GM18502 (cell line): ENCODE data around the gene SLC35F3.

Source experiments
- ATAC-seq: cut with Tn5 transposase; IDR thresholded peaks from one replicate; pipeline ENCODE4 v1.9.1; 2021; ENCODE audit warnings: mild to moderate bottlenecking; ENCODE audit not compliant: unreplicated experiment, poor library complexity

Gene SLC35F3

GRCh38 chr1:233908092-233908491, 3.6 kb downstream of the SLC35F3 start:
- no peak for ATAC-seq

DNA sequence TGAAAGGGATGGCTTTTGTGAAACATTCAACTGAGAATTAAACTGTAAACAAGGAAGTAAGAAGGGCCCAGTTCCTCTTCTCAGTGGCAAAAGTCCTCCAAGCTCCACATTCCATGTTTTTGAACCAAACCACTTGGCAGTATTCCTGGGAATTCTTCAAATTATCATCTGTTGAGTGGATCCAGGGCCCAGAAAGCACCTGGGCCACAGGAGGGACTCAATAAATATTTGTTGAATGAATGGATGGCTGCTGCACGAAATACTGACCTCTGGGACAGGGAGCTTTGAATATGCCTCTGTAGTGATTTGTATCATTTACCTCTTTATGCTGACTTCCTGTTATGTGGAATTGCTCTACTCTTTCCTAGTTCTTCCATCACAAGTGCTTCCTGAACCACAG, 4.7 kb downstream of the SLC35F3 start:
- ATAC-seq: no peak

DNA sequence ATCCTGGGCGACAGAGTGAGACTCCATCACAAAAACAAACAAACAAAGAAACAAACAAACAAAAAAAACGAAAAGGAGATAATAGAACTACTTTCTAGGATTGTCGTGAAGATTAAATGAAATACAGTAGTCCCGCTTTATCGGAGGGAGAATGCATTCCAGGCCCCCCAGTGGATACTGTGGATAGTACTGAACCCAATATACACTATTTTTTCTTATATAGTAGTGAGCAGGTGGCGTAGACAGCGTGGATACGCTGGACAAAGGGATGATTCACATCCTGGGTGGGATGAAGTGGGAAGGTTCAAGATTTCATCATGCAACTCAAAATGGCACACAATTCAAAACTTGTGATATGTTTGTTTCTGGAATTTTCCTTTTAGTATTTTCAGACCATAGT, 8.0 kb downstream of the SLC35F3 start:
- no peak for ATAC-seq

DNA sequence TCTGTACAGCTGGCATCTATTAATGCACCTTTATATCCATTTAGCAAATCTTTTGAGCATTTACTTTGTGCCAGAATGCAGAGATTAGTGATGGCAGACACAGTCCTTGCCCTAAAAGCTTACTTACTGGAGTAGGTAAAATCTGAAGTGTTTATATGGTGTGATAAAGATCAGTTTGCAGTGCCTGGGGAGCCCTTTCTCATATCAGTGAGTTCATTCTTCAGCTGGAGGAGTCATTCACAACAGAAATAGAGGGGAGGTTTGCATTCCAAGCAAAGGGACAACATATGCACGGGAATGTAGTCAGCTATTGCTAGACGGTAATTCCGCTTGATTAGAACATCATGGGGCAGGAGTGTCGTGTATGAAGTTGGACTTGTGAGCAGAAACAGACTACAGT, 8.4 kb downstream of the SLC35F3 start:
- ATAC-seq: no peak

- no peak for ATAC-seq
Observed at GRCh38 chr1:233916706-233917105, 12.2 kb downstream of the SLC35F3 start.

DNA sequence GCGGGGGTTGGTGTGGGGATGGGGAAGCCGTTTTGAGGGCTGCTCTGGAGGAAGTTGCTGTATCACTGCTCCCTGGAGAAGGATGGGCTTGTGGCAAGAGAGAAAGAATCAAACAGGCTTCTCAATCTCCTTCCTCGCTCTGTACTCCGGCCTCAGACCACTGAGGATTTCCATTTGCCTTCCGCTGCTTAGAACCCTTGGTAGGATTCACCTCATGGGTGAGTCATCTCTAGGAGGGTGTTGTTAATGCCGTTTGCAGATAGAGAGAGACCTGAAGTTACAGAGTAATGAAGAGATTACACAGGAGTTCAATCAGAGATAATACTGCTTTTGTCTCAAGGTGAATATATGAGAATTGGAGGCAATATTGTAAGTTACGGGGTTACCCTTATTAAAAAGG, 15.3 kb downstream of the SLC35F3 start:
- no peak for ATAC-seq

DNA sequence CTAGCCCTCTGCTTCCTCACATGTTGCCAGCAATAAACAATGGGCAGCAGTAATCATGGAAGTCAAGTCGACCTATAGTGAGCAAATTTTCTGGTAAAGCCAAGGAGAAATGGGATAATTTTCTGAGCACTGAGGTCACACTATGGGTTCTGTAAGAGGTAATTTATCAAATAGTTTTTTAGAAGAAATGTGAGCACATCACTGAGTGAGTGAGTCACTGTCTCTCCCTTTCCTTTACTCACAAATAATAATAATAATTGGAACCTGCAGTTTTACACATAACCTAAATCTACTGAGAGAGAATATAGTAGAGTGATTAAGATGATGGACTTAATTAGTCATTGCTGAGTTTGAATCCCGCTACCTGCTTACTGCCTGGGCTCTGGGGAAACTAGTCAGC, 23.6 kb downstream of the SLC35F3 start:
- no peak for ATAC-seq

DNA sequence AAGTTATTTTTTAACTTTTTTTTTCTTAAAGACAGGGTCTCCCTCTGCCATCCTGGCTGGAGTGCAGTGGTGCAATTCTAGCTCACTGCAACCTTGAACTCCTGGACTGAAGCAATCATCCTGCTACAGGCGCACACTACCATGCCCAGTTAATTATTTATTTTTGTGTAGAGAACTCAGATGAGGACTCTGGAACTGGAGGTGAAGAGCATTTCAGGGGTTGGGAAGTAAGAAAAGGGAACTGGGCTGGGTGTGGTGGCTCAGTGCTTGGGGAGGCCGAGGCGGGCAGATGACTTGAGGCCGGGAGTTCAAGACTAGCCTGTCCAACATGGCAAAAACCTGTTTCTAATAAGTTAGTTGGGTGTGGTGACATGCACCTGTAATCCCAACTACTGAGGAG, 28.9 kb downstream of the SLC35F3 start:
- no peak for ATAC-seq

GRCh38 chr1:233935297-233935868, 30.9 kb downstream of the SLC35F3 start:
- ATAC-seq: no peak

GRCh38 chr1:233936422-233936821, 31.9 kb downstream of the SLC35F3 start:
- no peak for ATAC-seq

- no peak for ATAC-seq
Observed at GRCh38 chr1:233936842-233937241, 32.4 kb downstream of the SLC35F3 start.

GRCh38 chr1:233938476-233938875, 34.0 kb downstream of the SLC35F3 start:
- ATAC-seq: no peak

DNA sequence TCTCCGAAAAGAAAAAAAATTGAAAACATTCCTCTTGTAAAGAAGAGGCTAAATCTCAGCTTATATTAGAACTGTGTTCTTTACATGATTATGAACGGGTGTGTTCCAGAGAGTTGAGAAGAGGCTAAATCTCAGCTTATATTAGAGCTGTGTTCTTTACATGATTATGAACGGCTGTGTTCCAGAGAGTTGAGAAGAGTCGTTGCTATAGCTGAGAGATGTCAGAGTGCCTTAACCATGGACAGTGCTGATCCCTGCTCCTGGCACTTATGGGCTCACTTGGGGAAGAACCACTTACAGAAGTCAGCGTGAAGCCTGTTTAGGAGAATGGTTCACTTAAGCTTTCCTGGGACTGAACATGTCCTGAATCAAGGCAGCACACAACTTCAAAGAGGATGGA, 35.0 kb downstream of the SLC35F3 start:
- no peak for ATAC-seq

GRCh38 chr1:233940908-233941307, 36.4 kb downstream of the SLC35F3 start:
- ATAC-seq: no peak

GRCh38 chr1:233944601-233945000, 40.1 kb downstream of the SLC35F3 start:
- ATAC-seq: no peak

DNA sequence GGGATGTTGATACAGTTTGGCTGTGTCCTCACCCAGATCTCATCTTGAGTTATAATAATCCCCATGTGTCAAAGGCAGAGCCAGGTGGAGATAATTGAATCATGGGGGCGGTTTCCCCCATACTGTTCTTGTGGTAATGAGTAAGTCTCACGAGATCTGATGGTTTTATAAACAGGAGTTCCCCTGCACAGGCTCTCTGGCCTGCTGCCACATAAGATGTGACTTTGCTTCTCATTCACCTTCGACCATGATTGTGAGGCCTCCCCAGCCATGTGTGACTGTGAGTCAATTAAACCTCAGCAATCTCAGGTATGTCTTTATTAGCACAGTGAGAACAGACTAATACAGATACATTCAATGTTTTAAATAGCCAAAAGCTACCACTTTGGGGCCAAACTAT, 41.1 kb downstream of the SLC35F3 start:
- ATAC-seq: no peak

DNA sequence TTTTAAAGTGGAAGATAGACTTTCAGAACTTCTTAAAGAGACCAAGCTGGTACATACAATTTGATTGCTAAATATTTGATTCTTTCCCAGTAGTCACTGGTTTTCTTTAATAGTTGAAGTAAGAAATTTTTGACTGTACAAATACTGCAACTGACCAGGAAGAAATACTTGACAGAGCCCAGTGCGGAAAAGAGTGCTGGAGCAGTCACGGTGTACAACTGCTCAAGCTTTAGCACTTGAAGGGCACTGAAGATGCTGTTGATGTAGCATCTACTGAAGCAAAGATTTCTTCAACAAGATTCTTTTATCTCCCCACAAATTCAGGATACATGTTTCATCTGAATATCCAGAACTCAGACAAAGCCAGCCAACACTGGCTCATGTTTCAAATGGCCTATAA, 41.5 kb downstream of the SLC35F3 start:
- ATAC-seq: no peak

DNA sequence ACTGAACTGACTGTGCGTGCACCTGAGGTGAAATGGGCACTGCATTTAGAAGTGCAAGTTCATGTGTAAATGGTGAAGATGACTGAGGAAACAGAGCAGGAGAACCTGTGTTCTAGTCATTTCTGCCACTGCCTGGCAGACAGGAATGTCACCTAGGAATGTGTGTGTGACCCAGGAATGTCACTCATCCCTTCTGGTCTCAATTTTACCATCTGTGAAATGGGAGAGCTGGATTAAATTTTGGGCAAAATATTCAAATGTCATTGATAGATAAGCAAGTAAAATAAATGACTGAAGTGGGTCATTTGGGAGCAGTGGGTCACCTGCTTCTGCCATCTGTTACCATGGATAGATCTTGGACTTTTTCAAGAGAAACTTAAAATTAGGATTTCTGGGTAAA, 42.2 kb downstream of the SLC35F3 start:
- no peak for ATAC-seq

GRCh38 chr1:233951804-233952203, 47.3 kb downstream of the SLC35F3 start:
- ATAC-seq: no peak

DNA sequence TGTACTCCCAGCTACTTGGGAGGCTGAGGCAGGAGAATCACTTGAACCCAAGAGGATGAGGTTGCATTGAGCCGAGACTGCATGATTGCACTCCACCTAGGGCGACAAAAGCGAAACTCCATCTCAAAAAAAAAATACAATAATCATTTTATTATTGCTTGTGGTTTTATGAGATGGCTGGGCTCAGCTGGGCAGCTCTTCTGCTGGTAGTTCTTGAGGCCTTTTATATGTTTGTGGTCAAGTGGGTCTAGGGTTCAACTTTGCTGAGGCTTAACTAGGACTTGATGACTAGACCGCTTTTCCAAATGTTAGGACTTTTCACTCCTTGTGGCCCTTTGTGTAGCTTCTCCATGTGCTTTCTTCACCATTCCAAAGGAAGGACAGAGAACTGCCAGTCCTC, 53.2 kb downstream of the SLC35F3 start:
- ATAC-seq: no peak

- ATAC-seq: no peak
Observed at GRCh38 chr1:233959102-233959501, 54.6 kb downstream of the SLC35F3 start.

DNA sequence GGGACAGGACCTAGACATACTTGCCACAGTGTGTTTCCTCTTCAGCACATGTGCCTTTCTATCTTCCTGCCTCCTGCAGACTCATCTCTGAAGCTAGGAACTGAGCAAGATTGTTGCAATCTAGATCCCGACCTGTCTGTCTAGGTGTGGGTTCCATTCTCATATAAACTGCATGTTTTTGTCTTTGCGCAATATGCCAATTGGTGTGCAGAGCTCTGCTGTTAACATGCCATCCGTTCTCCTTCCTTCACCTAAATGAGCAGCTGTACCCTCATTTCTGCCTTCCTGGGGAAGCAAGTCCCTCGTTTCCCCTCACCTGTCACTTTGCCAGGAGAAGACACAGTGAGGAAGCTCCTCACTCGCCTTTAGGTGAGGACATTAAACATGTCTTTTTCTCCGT, 55.5 kb downstream of the SLC35F3 start:
- ATAC-seq: no peak

DNA sequence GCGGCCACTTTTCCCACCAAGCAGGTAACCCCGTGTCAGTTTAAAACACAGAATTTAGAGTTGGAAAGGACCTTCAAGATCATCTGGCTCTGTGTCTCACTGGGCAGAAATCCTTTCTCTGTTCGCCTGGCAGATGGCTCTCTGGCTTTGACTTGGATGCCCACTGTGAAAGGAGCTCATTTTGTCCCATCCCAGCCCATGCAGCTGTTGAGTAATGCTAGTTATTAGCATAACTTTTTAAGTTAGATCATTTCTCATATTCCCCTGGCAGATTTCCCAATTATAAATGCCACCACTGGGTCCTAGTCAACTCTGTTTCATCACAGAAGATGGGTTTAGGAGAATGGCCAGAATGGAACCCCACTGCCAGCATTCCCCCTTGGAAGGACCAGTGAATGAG, 55.9 kb downstream of the SLC35F3 start:
- ATAC-seq: no peak
